Ovary (tissue), 9 donors: ENCODE measurements around the gene PRRT4. TPM values are rescaled to one million over a fixed set of nuclear protein-coding genes. Genes with fewer than 3 reads are reported as not detected.

Experiments used
- DNase-seq, 5 donors: peaks; one replicate each; pipeline ENCODE4 v3.0.0-alpha.2; 2019 to 2020
- H3K27ac ChIP-seq, 2 donors: fragments of 200-600 bp; one replicate each; pipeline versions ENCODE4 v1.5.1 to v1.8.0; 2019 to 2022
- H3K27me3 ChIP-seq: fragments of 200-600 bp; one replicate; pipeline ENCODE4 v1.8.0; 2022
- H3K36me3 ChIP-seq: fragments of 200-600 bp; sonication (generic); one replicate; pipeline ENCODE4 v1.5.1; 2019
- H3K4me1 ChIP-seq: one replicate; pipeline ENCODE4 v1.8.1; 2013; ENCODE audit warnings: mild to moderate bottlenecking, moderate library complexity; ENCODE audit not compliant: insufficient read depth
- H3K4me3 ChIP-seq: fragments of 200-600 bp; sonication (generic); one replicate; pipeline ENCODE4 v1.5.1; 2017
- H3K9me3 ChIP-seq, 2 donors: fragments of 200-600 bp in 1 of 2; sonication (generic) in 1 of 2; one replicate each; pipeline versions ENCODE4 v1.5.1 to v1.8.1; 2013 to 2019; ENCODE audit warnings: mild to moderate bottlenecking in 1 of 2, moderate library complexity in 1 of 2
- EP300 ChIP-seq: sonication (generic); formaldehyde crosslinking; IDR thresholded peaks from one replicate; pipeline ENCODE4 v1.6.1; 2017; ENCODE audit warnings: antibody characterized with exemption
- POLR2A ChIP-seq: fragments of 450-650 bp; IDR thresholded peaks from one replicate; pipeline ENCODE4 v1.6.1; 2017; ENCODE audit warnings: antibody characterized with exemption, mild to moderate bottlenecking, moderate library complexity
- WGBS, 3 donors: extraction: QIAGEN DNeasy Blood & Tissue Kit in 1 of 3; methylation state at CpG; one replicate each; pipeline versions ENCODE4 v1.1.5 to v1.1.7; 2013 to 2017; 5-methylcytosine and 5-hydroxymethylcytosine counted together
- intact Hi-C, 4 donors: fragments of 100-400 bp; cut with DNase I; formaldehyde crosslinking; loops; one replicate each; pipeline versions ENCODE4 v1.11.0 to v1.15.1; 2022 to 2023
- polyA plus RNA-seq, 2 donors: library from polyadenylated mRNA; stranded (reverse); fragments of 200-250 nt in 1 of 2; fragments of 350-450 nt in 1 of 2; fragmentation: Illumina TruSeq in 1 of 2; extraction: RNeasy Lipid Tissue Mini Kit (QIAGEN cat#74804) in 1 of 2; gene quantifications; one replicate each; pipeline ENCODE4 v1.2.3, GENCODE V29; 2013 to 2014
- total RNA-seq, 7 donors: library from RNA; depleted of rRNA in 2 of 7; stranded (reverse); fragments of >200 nt in 2 of 7; fragmentation: NEBNext Ultra II Directional in 3 of 7; extraction: Animal tissue kit (Norgen Biotek cat#: 25700) in 3 of 7; gene quantifications; one replicate each; pipeline versions ENCODE4 v1.1.0 to v1.2.4, GENCODE V29; 2016 to 2023
- TF ChIP-seq, protein P1 (sequence below), 3 donors: fragments of 450-650 bp in 2 of 3; fragments of 200-600 bp in 1 of 3; IDR thresholded peaks; one replicate each; pipeline versions ENCODE4 v1.5.1 to v1.8.0; 2016 to 2022; ENCODE audit warnings: antibody characterized with exemption in 3 of 3, mild to moderate bottlenecking in 1 of 3
- donor health status: DM: no; HTN: no; CAD: no; lungs with moderate emphysema.
- donor health status: DM: no; HTN: no; CAD: no.
- donor health status: Bipolar disorder and iron deficiency.
- donor health status: DM: yes; HTN: yes; CAD: no.
- donor health status: DM: no; HTN: no; CAD: no.
- donor health status: DM: yes; HTN: yes; CAD: no.

PRRT4 gene
- total and polyA plus RNA-seq, 9 donors, result 0.11 to 1.2 (median 0.74) TPM

DNA sequence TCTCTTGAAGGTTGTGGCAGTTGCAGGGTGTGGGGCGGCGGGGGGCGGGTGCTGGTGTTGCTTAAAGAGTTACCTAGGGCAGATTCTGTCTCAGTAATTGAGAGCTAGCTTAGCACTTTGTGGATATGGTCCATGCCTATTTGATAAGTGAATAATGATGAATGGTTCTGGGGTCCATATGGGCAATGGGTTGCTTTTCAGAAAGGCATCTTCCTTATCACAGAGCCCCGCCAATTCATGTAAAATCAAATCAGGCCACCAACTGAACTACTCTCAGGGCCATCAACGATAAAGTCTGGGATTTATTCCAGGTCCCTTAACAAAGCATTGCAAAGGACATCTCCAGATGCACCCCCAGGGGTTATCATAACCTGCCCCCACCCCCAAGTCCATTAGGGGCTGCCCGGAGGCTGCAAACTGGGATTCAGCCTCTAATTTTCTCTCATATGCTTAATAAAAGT lies 1.8 kb upstream of the PRRT4 start:
- no peak for TF ChIP-seq EP300
- no peak for TF ChIP-seq POLR2A
- TF ChIP-seq, protein P1, sequence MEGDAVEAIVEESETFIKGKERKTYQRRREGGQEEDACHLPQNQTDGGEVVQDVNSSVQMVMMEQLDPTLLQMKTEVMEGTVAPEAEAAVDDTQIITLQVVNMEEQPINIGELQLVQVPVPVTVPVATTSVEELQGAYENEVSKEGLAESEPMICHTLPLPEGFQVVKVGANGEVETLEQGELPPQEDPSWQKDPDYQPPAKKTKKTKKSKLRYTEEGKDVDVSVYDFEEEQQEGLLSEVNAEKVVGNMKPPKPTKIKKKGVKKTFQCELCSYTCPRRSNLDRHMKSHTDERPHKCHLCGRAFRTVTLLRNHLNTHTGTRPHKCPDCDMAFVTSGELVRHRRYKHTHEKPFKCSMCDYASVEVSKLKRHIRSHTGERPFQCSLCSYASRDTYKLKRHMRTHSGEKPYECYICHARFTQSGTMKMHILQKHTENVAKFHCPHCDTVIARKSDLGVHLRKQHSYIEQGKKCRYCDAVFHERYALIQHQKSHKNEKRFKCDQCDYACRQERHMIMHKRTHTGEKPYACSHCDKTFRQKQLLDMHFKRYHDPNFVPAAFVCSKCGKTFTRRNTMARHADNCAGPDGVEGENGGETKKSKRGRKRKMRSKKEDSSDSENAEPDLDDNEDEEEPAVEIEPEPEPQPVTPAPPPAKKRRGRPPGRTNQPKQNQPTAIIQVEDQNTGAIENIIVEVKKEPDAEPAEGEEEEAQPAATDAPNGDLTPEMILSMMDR (IDR thresholded peaks at IDR 0.05), result no peak
- Histone ChIP-seq H3K9me3 (no peaks in the 10 kb centered on the region), H3K36me3 (no peaks in the 10 kb centered on the region), H3K27me3 (no peaks in the 10 kb centered on the region), H3K27ac (no peak overlapping the region), H3K4me3 (no peak overlapping the region), H3K4me1 (peaks cover 4% of the 10 kb centered on the region)
- no peak for DNase-seq
- intact Hi-C loops, result no loop called here
- 74 to 81% (median 77%) methylated on average over 6 of the region's 6 CpGs for WGBS, 3 donors

- H3K27me3 ChIP-seq, result no peaks in the 10 kb centered on the region
- intact Hi-C loops, result no loop called here
- H3K27ac ChIP-seq, result no peak overlapping the region
- TF ChIP-seq, protein P1 (IDR thresholded peaks at IDR 0.05), result no peak
- TF ChIP-seq POLR2A, result no peak
- TF ChIP-seq EP300, result no peak
- no peak overlapping the region for H3K4me3 ChIP-seq
- H3K4me1 ChIP-seq, result peaks cover 4% of the 10 kb centered on the region
- no peak for DNase-seq
- no peaks in the 10 kb centered on the region for H3K36me3 ChIP-seq
- no peaks in the 10 kb centered on the region for H3K9me3 ChIP-seq
- 65 to 74% (median 71%) methylated on average over 4 of the region's 4 CpGs for WGBS, 3 donors
Observed at GRCh38 chr7:128362670-128363069, 1.2 kb upstream of the PRRT4 start.

DNA sequence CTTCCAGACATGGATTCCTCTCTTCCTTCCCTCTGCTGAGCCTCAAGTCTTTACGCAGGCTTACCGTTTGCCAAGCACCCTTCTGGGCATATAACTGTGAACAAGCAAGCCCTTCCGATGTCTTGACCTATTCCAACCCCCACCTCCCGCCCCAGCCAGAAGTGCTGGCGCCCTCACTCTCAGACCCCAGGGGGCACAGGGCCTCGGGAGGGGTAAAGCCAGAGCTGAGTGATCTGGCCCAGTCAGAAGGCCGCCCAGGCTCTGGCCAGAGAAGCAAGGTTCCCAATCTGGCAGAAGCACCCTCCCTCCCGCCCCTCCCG lies 1.2 kb downstream of the PRRT4 start:
- Histone ChIP-seq H3K4me3 (no peak overlapping the region), H3K27ac (no peak overlapping the region), H3K36me3 (no peaks in the 10 kb centered on the region), H3K27me3 (no peaks in the 10 kb centered on the region), H3K9me3 (no peaks in the 10 kb centered on the region), H3K4me1 (peaks cover 1% of the 10 kb centered on the region)
- intact Hi-C loops, result no loop called here
- WGBS, 3 donors, result 14 to 20% (median 19%) methylated on average over 9 of the region's 9 CpGs
- DNase-seq, result no peak
- TF ChIP-seq POLR2A, result no peak
- TF ChIP-seq EP300, result no peak
- TF ChIP-seq, protein P1 (IDR thresholded peaks at IDR 0.05), result no peak

GRCh38 chr7:128359939-128360338 lies 1.6 kb downstream of the PRRT4 start:
- Histone ChIP-seq H3K4me1 (peaks cover 1% of the 10 kb centered on the region), H3K27ac (no peak overlapping the region), H3K9me3 (no peaks in the 10 kb centered on the region), H3K36me3 (no peaks in the 10 kb centered on the region), H3K27me3 (no peaks in the 10 kb centered on the region), H3K4me3 (no peak overlapping the region)
- no peak for DNase-seq
- TF ChIP-seq, protein P1 (IDR thresholded peaks at IDR 0.05), result no peak
- intact Hi-C loops, result no loop called here
- WGBS, 3 donors, result 68 to 85% (median 77%) methylated on average over 4 of the region's 4 CpGs

DNA sequence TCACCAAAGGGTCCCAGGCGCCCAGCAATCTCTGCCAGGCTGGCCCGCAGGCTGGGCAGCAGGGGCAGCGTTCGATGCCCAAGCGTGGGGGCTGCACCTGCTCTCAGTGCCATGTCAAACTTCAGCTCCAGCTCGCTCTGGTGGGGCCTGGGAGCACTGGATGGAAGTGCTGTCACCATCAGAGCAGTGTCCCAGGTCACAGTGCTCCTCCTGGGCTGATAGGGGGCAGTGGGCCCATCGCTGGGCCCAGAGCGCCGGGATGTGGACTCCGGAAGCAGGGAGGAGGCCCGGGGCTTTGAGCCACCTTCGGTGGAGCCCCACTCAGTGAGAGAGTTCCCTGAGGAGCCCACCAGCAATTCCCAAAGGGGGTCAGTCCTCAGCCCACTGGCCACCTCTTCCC lies 2.2 kb downstream of the PRRT4 start:
- H3K27me3 ChIP-seq, result no peaks in the 10 kb centered on the region
- WGBS, 3 donors, result 95 to 100% (median 95%) methylated on average over 2 to 12 of the region's 12 CpGs
- intact Hi-C loops, result no loop called here
- H3K4me3 ChIP-seq, result no peak overlapping the region
- H3K27ac ChIP-seq, result no peak overlapping the region
- no peaks in the 10 kb centered on the region for H3K9me3 ChIP-seq
- no peaks in the 10 kb centered on the region for H3K36me3 ChIP-seq
- no peak for DNase-seq
- TF ChIP-seq, protein P1 (IDR thresholded peaks at IDR 0.05), result no peak
- no peak for TF ChIP-seq POLR2A
- no peak for TF ChIP-seq EP300
- peaks cover 1% of the 10 kb centered on the region for H3K4me1 ChIP-seq
